Colonic mucosa (tissue), 4 donors: Measurements from ENCODE around the gene FBXL12. TPM values are rescaled to one million over a fixed set of nuclear protein-coding genes. Genes with fewer than 3 reads are reported as not detected.

ENCODE experiments used
- DNase-seq: peaks from one replicate; pipeline ENCODE4 v3.0.0-alpha.2; 2020
- H3K27ac ChIP-seq: fragments of 200-600 bp; one replicate; pipeline ENCODE4 v1.8.0; 2021
- H3K27me3 ChIP-seq: fragments of 200-600 bp; one replicate; pipeline ENCODE4 v1.8.0; 2021
- H3K36me3 ChIP-seq: fragments of 200-600 bp; one replicate; pipeline ENCODE4 v1.8.0; 2021
- H3K4me1 ChIP-seq: fragments of 200-600 bp; one replicate; pipeline ENCODE4 v1.8.0; 2021; ENCODE audit warnings: mild to moderate bottlenecking
- H3K4me3 ChIP-seq: fragments of 200-600 bp; one replicate; pipeline ENCODE4 v1.8.0; 2021
- H3K9ac ChIP-seq, 2 donors: one replicate each; pipeline ENCODE4 v1.7.0; 2013; ENCODE audit warnings: control low read depth in 2 of 2, low read depth in 2 of 2, low read length in 2 of 2
- H3K9me3 ChIP-seq: fragments of 200-600 bp; one replicate; pipeline ENCODE4 v1.8.0; 2021
- intact Hi-C: fragments of 100-400 bp; cut with DNase I; formaldehyde crosslinking; loops from one replicate; pipeline ENCODE4 v1.14.1; 2022
- total RNA-seq, 2 donors: library from RNA; stranded (reverse); fragmentation: NEBNext Ultra II Directional in 1 of 2; extraction: Animal tissue kit (Norgen Biotek cat#: 25700) in 1 of 2; gene quantifications; one replicate each; pipeline ENCODE4 v1.2.1, GENCODE V29; 2021
- TF ChIP-seq, protein P1 (sequence below): fragments of 200-600 bp; IDR thresholded peaks from one replicate; pipeline ENCODE4 v1.8.0; 2022; ENCODE audit warnings: antibody characterized with exemption, mild to moderate bottlenecking
- donor health status: healthy.
- donor health status: DM: no; HTN: no; CAD: no.
- donor health status: DM: no; HTN: no; CAD: no.

Gene FBXL12
- total RNA-seq, 2 donors from 2014 or later: 30.5 to 30.7 TPM

DNA sequence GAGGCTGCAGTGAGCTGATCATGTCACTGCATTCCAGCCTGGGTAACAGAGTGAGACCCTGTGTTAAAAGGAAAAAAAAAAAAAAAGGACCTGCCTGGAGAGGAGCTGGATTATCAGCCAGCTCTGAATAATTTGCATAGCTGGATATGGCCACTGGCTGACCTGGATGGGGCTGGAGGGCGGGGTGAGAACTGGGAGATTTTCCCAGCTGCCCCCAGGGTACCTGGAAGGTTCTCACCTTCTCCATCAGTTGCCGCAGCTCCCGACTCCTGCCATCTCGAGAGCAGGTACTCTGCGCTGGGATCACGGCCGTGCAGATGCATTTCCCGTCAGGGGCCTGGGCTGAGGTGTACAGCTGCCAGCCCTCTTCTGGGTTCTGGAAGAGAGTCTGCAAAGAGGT is 41.5 kb upstream of the FBXL12 start:
- TF ChIP-seq, protein P1, sequence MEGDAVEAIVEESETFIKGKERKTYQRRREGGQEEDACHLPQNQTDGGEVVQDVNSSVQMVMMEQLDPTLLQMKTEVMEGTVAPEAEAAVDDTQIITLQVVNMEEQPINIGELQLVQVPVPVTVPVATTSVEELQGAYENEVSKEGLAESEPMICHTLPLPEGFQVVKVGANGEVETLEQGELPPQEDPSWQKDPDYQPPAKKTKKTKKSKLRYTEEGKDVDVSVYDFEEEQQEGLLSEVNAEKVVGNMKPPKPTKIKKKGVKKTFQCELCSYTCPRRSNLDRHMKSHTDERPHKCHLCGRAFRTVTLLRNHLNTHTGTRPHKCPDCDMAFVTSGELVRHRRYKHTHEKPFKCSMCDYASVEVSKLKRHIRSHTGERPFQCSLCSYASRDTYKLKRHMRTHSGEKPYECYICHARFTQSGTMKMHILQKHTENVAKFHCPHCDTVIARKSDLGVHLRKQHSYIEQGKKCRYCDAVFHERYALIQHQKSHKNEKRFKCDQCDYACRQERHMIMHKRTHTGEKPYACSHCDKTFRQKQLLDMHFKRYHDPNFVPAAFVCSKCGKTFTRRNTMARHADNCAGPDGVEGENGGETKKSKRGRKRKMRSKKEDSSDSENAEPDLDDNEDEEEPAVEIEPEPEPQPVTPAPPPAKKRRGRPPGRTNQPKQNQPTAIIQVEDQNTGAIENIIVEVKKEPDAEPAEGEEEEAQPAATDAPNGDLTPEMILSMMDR: no peak
- Histone ChIP-seq H3K36me3 (no peaks in the 10 kb centered on the region), H3K9me3 (no peaks in the 10 kb centered on the region), H3K27ac (no peak overlapping the region), H3K27me3 (no peaks in the 10 kb centered on the region), H3K4me1 (no peaks in the 10 kb centered on the region), H3K9ac (no peak overlapping the region), H3K4me3 (no peak overlapping the region)
- intact Hi-C loops: no loop called here
- DNase-seq: no peak

DNA sequence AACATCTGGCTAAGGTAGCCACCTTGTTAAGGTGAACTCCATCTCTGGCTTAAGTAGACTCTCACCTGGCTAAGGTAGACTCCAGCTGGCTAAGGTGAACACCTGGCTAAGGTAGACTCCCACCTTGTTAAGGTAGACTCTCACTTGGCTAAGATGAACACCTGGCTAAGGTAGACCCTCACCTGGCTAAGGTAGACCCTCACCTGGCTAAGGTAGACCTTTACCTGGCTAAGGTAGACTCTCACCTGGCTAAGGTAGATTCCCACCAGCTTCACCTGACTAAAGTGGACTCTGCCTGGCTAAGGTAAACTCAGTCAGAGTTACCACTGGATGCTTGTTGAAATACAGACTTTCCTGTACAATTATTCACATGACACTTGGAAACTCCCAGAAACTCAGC is 39.9 kb upstream of the FBXL12 start:
- TF ChIP-seq, protein P1: no peak
- Histone ChIP-seq H3K9me3 (no peaks in the 10 kb centered on the region), H3K27me3 (no peaks in the 10 kb centered on the region), H3K4me3 (no peak overlapping the region), H3K9ac (no peak overlapping the region), H3K36me3 (no peaks in the 10 kb centered on the region), H3K4me1 (no peaks in the 10 kb centered on the region), H3K27ac (no peak overlapping the region)
- no peak for DNase-seq
- intact Hi-C loops: no loop called here

DNA sequence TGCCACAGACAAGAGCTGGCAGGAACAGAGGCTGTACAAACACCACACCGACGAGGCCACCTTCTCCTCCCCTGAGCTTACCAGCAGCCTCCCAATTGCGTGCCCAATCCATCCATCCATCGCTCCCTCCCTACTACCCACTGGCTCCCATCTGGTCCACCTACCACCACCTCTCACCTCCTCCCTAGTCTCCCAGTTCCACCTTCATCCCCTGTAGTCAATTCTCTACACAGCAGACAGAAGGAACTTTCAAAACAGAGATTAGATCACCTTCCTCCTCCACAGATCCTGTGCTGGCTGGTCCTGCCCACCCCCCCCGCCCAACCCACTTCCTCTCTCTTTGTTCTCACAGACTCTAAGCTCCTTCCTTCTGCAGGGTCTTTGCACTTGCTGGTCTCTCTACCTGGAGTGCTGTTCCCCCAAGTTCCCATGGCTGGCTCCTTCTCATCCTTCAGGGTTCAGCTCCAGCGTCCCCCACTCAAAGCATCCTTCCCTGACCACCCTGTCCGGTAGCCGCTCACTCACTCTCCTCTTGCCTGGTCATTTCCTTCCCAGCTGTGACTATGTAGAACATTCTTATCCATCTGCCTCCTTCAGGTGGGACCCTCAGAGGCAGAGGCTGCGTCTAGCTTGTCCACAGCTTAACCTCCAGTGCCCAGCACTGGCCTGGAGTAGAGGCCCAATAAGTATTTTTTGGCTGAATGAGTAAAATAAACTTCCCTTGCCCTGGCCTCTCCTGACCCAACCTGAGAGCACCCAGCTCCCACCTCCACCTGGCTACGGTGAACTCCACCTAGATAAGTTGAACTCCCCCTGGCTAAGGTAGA is 39.3 kb upstream of the FBXL12 start:
- TF ChIP-seq, protein P1: no peak
- Histone ChIP-seq H3K9ac (no peak overlapping the region), H3K4me1 (no peaks in the 10 kb centered on the region), H3K4me3 (no peak overlapping the region), H3K9me3 (no peaks in the 10 kb centered on the region), H3K27ac (no peak overlapping the region), H3K36me3 (no peaks in the 10 kb centered on the region), H3K27me3 (no peaks in the 10 kb centered on the region)
- no peak for DNase-seq
- intact Hi-C loops: no loop called here

DNA sequence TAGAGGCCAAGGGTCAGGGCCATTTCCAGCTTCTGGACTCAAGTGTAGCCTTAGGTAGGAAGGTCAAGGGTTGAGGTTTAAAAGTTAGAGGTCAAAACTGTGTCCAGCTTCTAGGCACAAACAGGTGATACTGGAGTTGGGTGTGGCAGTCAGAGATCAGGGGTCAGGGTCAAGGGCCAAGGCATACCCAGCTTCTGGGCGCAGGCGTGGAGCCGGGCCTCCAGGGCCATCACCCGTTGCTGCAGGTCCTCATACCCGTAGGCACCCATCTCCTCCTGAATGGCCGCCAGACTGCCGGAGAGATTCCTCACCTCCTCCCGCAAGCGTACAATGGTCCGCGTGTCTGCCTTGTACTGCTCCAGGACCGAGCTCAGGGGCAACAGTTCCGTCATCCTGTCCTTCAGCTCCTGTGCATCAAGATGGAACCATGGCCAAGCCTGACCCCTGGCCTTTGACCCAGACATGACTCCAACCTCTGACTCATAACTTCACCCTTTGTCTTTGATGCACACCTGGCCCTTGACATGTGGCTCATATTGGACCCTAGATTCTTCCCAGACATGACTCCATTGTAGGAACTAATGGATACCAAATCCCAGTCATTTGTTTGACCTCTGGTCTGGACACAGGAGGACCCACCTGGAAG is 38.3 kb upstream of the FBXL12 start:
- Histone ChIP-seq H3K9ac (no peak overlapping the region), H3K9me3 (no peaks in the 10 kb centered on the region), H3K27me3 (no peaks in the 10 kb centered on the region), H3K36me3 (no peaks in the 10 kb centered on the region), H3K4me1 (no peaks in the 10 kb centered on the region), H3K27ac (no peak overlapping the region), H3K4me3 (no peak overlapping the region)
- TF ChIP-seq, protein P1: no peak
- intact Hi-C loops: no loop called here
- no peak for DNase-seq

DNA sequence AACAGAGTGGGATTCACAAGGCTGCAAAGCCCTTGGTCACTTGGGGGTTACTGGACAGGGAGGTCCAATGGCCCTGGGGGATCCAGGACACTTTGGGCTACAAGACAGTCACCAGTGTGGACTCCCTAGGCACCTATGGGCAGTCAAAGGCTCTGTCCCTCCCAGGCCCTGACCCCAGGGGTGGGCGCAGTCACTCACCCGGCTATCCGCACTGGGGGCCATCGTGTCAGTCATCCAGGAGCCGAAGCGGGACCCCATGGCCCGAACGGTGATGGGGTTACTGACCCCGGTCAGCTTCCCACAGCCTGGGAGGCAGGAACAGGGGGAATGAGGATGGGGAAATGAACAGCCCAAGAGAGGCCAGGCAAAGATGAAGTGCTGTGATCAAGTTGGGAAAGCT is 37.7 kb upstream of the FBXL12 start:
- Histone ChIP-seq H3K9me3 (no peaks in the 10 kb centered on the region), H3K9ac (no peak overlapping the region), H3K27ac (no peak overlapping the region), H3K4me1 (no peaks in the 10 kb centered on the region), H3K4me3 (no peak overlapping the region), H3K36me3 (no peaks in the 10 kb centered on the region), H3K27me3 (no peaks in the 10 kb centered on the region)
- DNase-seq: no peak
- TF ChIP-seq, protein P1: no peak
- intact Hi-C loops: no loop called here
